ENCODE measurements around the gene PPP3R1. TPM values are rescaled to one million over a fixed set of nuclear protein-coding genes. Genes with fewer than 3 reads are reported as not detected.
A peak's percentile ranks its signal among the peaks of the same experiment; 100 is the strongest.
"Not testable (repeated sequence)": the region's sequence is repeated elsewhere in the genome, so short reads cannot be mapped to it uniquely, and the experiment has no call there.

The PPP3R1 gene
- total RNA-seq, 4 donors from 2014 or later, result 31.5 to 41.7 (median 36.3) TPM

DNA sequence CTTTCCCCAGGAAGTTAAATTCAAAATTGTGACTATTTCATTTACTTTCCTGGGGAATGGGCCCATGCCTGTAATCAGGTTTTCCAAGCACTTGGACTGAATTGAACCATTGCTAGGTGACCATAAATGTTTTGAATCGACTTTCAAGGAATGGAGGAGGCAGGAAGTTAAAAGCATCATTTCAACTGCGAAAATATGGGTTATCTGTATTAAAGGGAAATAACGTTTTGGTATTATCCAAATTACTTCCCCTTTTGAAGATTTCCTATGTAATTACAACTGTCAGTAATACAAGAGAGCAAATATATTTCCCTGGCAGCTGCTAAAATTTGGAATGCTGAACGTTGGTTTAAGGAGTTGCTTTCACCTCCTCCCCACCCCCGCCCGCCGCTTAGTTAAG is 75.7 kb downstream of the PPP3R1 start:
- Histone ChIP-seq H3K27me3 (no peaks in the 10 kb centered on the region), H3K9me3 (no peaks in the 10 kb centered on the region), H3K4me3 (no peak overlapping the region), H3K36me3 (peaks cover 0 to 75% (median 4%) of the 10 kb centered on the region in 3 donors), H3K4me1 (no peaks in the 10 kb centered on the region), H3K27ac (no peak overlapping the region)
- no peak for DNase-seq (ENCODE audit: low spot score in 2 of 2)
- WGBS, 2 donors, result 74 to 80% methylated on average over 7 of the region's 7 CpGs
- TF ChIP-seq, protein P1, sequence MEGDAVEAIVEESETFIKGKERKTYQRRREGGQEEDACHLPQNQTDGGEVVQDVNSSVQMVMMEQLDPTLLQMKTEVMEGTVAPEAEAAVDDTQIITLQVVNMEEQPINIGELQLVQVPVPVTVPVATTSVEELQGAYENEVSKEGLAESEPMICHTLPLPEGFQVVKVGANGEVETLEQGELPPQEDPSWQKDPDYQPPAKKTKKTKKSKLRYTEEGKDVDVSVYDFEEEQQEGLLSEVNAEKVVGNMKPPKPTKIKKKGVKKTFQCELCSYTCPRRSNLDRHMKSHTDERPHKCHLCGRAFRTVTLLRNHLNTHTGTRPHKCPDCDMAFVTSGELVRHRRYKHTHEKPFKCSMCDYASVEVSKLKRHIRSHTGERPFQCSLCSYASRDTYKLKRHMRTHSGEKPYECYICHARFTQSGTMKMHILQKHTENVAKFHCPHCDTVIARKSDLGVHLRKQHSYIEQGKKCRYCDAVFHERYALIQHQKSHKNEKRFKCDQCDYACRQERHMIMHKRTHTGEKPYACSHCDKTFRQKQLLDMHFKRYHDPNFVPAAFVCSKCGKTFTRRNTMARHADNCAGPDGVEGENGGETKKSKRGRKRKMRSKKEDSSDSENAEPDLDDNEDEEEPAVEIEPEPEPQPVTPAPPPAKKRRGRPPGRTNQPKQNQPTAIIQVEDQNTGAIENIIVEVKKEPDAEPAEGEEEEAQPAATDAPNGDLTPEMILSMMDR (IDR thresholded peaks at IDR 0.05), result no peak
- TF ChIP-seq EP300 (IDR thresholded peaks at IDR 0.05) (no peak), POLR2A (IDR thresholded peaks at IDR 0.05) (no peak)

DNA sequence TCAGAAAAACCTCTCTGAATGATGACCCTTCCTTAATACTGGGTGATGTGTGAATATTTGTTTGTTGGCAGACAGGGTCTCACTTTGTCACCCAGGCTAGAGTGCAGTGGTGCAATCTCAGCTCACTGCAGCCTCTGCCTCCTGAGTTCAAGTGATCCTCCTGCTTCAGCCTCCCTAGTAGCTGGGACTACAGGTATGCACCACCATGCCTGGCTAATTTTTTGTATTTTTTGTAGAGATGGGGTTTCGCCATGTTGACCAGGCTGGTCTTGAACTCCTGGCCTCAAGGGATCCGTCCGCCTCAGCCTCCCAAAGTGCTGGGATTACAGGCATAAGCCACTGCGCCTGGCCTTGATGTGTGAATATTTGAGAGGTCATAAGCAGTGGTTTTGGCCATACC is 77.1 kb downstream of the PPP3R1 start:
- not testable (repeated sequence) for H3K27ac ChIP-seq; H3K27me3 ChIP-seq; DNase-seq (ENCODE audit: low spot score in 2 of 2); H3K9me3 ChIP-seq; H3K4me1 ChIP-seq; H3K4me3 ChIP-seq
- H3K36me3 ChIP-seq, result peaks cover 0 to 71% (median 0%) of the 10 kb centered on the region in 3 donors
- WGBS, 2 donors, result 94 to 97% methylated on average over 4 of the region's 4 CpGs

DNA sequence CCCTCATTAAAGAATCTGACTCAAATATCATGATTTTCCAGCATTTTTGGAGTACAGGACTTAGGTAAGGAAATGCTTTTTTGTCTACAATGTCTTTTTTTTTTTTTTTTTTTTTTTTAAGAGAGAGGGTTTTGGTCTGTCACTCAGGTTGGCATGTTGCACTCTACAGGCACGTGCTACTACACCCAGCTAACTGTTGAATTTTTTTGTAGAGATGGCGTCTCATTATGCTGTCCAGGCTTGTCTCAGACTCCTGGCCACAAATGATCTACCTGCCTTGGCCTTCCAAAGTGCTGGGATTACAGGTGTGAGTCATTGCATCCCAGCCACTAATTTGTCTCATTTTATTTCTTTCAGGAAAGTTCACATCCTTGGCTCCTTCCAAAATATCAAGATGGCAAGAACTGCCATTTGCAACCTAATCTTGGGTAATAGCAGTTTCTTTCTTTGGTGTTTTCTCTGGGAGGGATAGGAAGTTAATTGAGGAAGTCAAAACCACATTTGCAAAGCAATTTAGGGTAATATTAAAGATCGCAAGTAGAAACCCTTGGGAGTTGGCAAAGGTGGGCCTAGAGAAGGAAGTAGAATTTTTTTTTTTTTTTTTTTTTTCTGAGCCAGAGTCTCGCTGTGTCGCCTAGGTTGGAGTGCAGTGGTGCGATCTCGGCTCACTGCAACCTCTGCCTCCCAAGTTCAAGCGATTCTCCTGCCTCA is 79.2 kb downstream of the PPP3R1 start:
- Histone ChIP-seq H3K4me3 (no peak overlapping the region), H3K4me1 (no peaks in the 10 kb centered on the region), H3K27me3 (no peaks in the 10 kb centered on the region), H3K36me3 (peaks cover 0 to 76% (median 0%) of the 10 kb centered on the region in 3 donors), H3K27ac (no peak overlapping the region), H3K9me3 (no peaks in the 10 kb centered on the region)
- TF ChIP-seq POLR2A (IDR thresholded peaks at IDR 0.05) (no peak), EP300 (IDR thresholded peaks at IDR 0.05) (peak in 1 of 2 donors; percentile 7)
- TF ChIP-seq, protein P1 (IDR thresholded peaks at IDR 0.05), result no peak
- 90% methylated on average over 8 of the region's 8 CpGs for WGBS, 2 donors
- DNase-seq (ENCODE audit: low spot score in 2 of 2), result no peak

DNA sequence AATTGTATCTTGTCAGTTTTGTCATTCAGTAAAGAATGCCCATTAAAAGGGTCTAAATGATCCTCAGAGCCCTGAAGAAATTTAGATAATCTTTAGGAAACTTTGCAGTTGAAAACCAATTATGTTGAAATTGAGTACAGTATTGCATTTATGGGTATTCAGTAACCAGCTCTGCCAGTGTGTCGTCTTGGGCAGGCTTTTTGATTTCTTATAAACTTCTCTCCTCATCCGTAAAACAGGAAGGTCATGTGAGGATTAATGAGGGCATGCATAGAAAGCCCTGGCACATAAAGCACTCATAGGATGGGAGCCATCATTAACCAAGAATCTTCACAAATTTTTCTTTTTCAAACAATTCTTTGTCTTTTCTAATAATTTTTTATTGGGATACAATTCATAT is 79.8 kb downstream of the PPP3R1 start:
- H3K4me1 ChIP-seq, result no peaks in the 10 kb centered on the region
- H3K36me3 ChIP-seq, result peaks cover 0 to 75% (median 0%) of the 10 kb centered on the region in 3 donors
- no peaks in the 10 kb centered on the region for H3K27me3 ChIP-seq
- DNase-seq (ENCODE audit: low spot score in 2 of 2), result no peak
- H3K27ac ChIP-seq, result no peak overlapping the region
- TF ChIP-seq EP300 (IDR thresholded peaks at IDR 0.05), result no peak
- TF ChIP-seq POLR2A (IDR thresholded peaks at IDR 0.05), result no peak
- TF ChIP-seq, protein P1 (IDR thresholded peaks at IDR 0.05), result no peak
- no peak overlapping the region for H3K4me3 ChIP-seq
- WGBS, 2 donors, result 74 to 81% methylated on average over 2 of the region's 2 CpGs
- no peaks in the 10 kb centered on the region for H3K9me3 ChIP-seq

DNA sequence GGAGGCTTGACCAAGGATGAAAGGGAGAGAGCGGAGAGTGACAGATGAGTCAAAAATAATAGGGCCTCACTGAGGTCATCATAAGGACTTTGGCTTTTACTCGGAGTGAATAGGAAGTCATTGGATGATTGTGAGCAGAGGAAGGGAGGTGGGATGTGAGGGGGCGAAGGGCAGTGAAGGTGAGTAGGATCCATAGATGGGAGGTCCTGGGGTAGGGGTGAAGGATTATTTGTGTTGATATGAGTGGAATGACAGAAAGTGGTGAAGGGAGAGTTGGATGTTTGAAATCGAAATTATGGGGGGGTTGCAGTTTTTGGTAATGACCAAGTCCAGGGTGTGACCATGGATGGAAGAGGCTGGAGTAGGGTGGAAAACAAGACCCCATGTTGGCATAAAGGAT is 80.6 kb downstream of the PPP3R1 start:
- Histone ChIP-seq H3K27me3 (no peaks in the 10 kb centered on the region), H3K9me3 (no peaks in the 10 kb centered on the region), H3K27ac (no peak overlapping the region), H3K4me3 (no peak overlapping the region), H3K36me3 (peaks cover 0 to 77% (median 0%) of the 10 kb centered on the region in 3 donors), H3K4me1 (no peaks in the 10 kb centered on the region)
- no peak for DNase-seq (ENCODE audit: low spot score in 2 of 2)
- TF ChIP-seq EP300 (IDR thresholded peaks at IDR 0.05) (no peak), POLR2A (IDR thresholded peaks at IDR 0.05) (no peak)
- TF ChIP-seq, protein P1 (IDR thresholded peaks at IDR 0.05), result no peak
- WGBS, 2 donors, result 87 to 92% methylated on average over 4 of the region's 4 CpGs

All from tibial nerve (tissue), 4 donors.